Amniotic epithelial cell (primary cell): ENCODE measurements around the gene PCK1.
"Not testable (repeated sequence)": the region's sequence is repeated elsewhere in the genome, so short reads cannot be mapped to it uniquely, and the experiment has no call there.

Experiments
- DNase-seq: peaks from one replicate; pipeline ENCODE4 v3.0.0-alpha.2; 2010; ENCODE audit warnings: low read depth

PCK1 gene

DNA sequence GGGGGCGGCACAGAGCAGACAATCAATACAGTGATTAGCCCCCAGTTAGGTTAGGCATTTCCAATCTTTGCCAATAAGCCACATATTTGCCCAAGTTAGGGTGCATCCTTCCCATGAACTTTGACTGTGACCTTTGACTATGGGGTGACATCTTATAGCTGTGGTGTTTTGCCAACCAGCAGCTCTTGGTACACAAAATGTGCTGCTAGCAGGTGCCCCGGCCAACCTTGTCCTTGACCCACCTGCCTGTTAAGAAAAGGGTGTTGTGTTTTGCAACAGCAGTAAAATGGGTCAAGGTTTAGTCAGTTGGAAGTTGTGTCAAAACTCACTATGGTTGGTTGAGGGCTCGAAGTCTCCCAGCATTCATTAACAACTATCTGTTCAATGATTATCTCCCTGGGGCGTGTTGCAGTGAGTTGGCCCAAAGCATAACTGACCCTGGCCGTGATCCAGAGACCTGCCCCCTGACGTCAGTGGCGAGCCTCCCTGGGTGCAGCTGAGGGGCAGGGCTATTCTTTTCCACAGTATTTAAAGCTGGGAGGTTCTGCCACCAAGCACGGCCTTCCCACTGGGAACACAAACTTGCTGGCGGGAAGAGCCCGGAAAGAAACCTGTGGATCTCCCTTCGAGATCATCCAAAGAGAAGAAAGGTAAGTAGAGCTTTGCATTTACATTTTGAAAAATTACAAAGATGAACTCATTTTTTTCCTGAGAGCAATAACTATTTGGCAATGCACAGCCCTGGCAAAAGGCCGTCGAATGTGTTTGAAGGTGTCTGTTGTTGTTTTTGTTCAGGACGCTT, at the start of gene PCK1:
Gene PCK1 (plus strand): TSS at position 557 of the 802 bp plus-strand sequence. CDS start 302 bp downstream, outside the sequence.
- no peak for DNase-seq

- not testable (repeated sequence) for DNase-seq
Measured at GRCh38 chr20:57511709-57512108, 49.2 kb upstream of the PCK1 start.

DNA sequence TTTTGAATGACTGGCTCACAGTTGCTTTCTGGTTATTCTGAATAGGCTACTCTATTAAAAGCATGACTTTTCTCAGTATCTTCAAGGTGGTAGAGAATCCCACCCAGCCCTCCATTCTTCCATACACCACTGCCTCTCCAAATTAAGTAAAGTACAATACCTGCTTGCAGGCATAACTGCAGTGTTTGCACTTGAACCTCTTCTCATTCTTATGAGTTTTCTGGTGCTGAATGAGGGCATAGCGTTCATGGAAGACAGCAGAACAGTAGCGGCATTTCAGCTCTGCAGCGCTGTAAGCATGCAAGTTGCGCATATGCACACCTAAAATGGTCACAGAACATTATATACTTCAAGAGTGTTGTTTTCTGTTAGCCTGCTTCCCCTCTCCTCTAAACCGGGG, 48.5 kb upstream of the PCK1 start:
- no peak for DNase-seq

DNA sequence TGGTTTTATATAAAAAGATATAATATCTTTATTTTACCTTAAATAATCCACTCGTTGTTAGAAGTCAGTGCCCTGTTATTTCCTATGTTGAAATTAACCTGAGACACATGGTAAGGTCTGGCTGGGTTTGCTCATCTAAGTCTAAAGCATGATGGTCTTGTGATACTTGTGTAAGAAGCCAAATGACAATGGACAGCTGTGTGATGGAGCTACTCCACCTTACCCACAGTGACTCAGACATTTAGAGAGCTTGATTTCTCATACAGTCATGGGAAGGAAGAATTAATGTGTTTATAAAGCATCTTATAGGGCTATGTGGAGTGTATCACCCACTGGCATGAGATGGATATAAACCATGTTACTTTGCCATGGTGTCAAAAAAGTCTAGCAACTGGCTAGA, 47.7 kb upstream of the PCK1 start:
- DNase-seq, result peak; percentile 48

DNA sequence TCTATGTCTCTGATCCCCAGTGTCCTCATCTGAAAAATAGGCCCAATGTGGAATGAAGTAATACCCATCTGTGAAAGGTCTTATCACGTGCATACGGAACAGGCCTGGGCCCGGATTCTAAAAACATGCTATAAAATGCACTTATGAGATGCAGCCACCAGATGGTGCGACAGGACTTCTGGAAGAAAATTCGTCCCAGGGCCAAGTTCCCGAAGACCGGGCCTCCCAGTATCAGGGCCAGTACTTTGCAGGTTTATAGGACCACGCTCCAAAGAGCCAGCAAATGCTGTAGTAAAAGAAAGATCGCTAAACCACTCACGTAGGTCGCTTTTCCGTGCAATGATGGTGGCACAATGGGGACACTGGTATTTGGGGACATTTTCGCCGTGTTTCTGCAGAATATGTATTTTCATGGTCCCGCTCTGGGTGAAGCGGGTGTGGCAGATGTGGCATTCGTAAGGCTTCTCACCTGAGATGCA, 46.6 kb upstream of the PCK1 start:
- DNase-seq, result peak; percentile 63

- DNase-seq, result no peak
Measured at GRCh38 chr20:57517904-57518303, 43.0 kb upstream of the PCK1 start.

DNA sequence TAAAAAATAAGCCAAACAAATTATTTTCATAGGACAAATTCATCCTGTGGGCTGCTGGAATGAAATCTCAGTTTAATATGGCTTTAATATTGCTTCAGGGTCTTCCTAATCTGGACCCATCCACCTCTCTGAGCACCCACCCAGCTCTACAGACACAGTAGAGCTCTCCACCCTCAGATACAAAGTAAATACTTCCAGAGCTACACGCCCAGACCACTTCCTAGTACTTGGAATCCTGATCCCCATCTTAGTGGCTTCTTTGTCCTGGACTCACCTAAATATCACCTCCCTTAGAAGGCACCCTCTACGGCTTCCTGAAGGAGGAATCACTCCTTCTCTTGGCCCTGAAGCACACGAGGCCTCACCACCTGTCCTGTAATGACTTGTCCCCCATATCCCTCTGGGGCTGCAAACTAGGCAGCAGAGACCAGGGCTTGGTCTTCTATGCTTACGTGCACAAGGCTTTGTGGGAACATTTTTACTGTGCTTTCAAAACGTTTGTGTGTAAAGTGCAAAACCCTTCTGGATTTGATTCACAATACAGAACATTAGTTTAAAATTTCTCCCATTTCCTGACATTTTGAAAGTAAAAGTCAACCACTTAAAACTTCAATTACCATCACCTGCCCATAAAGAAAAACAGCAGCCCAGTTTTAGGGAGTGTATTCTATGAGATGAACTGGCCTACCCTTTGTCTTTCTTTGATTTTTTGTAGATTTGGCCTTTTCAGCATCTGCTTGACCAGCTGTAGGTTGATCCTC, 38.4 kb upstream of the PCK1 start:
- DNase-seq, result no peak

- DNase-seq, result no peak
Measured at GRCh38 chr20:57523782-57524181, 37.1 kb upstream of the PCK1 start.

DNA sequence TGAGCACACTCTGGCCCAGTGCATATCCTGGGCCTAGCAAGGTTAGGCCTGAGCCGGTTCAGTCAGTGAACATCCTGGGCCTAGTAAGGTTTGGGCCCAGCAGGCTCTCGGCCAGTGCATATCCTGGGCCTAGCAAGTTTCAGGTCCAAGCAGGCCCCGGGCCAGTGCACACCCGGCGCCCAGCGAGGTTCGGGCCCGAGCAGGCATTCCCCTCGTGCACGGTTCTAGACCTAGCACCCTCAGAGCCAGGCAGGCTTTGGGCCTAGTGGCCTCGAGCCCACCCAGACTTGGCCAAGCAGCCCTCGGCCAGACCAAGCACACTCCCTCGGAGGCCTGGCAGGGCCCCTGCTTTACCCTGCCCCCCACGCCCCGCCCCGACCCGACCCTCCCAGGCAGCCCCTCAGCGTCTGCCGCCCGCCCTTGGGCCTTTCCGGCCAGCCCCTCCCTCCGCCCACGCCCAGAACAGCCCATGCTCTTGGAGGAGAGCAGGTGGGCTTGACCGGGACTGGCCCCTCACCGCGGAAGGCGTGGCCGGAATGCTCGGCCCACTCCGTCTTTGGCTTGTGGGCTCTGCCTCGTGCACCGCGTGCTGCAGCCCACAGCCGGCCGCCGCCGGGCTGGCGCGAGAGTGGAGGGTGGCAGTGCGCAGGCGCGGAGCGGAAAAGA, 36.3 kb upstream of the PCK1 start, which contains the start of gene CTCFL:
Gene CTCFL (minus strand): TSS at position 630 of the 666 bp plus-strand sequence. CDS start 935 bp downstream, outside the sequence.
- DNase-seq, result no peak

DNA sequence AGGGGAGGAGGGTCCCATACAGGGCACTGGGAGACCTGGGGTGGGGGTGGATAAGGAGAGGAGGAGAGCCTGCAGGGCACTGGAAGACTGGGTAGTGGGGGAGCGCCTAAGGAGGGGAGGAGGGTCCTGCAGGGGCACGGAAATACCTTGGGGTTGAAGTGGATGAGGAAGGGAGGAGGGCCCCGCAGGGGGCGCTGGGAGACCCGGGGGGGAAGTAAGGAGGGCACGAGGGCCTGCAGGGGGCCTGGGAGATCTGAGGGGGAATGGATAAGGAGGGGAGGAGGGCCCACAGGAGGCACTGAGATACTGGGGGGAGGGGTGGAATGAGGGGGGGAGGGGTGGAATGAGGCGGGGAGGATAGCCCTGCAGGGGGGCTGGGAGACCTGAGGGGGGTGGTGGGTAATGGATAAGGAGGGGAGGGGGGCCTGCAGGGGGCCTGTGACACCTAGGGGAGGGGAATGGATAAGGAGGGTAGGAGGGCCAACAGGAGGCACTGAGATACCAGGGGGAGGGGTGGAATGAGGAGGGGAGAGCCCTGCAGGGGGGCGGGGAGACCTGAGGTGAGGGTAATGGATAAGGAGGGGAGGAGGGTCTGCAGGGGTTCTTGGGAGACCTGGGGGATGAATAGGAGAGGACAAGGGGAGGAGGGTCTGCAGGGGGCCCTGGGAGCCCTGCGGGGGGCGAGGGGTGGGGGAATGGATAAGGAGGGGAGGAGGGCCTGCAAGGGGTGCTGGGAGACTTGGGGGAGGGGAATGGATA, 35.4 kb upstream of the PCK1 start:
- DNase-seq, result no peak

- DNase-seq, result no peak
Measured at GRCh38 chr20:57526087-57526884, 34.6 kb upstream of the PCK1 start.

GRCh38 chr20:57526885-57527460, 33.9 kb upstream of the PCK1 start:
- no peak for DNase-seq

- no peak for DNase-seq
Measured at GRCh38 chr20:57527728-57528127, 33.2 kb upstream of the PCK1 start.

DNA sequence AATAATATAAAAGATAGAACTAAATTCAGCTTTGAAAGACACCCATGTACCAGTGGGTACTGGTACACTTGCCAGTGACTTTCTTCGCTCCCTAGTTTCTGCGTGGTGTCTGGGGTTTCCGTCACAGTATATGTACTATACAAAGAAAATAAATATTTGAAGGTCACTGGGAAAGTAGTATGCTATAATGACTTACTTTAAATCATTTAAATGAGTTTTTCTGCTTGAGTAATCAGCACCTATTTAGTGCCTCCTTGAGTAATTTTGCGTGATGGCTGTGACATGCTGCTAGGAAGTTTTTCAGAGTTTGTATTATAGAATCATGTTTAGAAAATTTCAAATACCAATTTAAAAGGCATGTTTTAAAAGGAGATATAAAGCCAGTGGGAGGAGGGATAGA, 32.8 kb upstream of the PCK1 start:
- no peak for DNase-seq

DNA sequence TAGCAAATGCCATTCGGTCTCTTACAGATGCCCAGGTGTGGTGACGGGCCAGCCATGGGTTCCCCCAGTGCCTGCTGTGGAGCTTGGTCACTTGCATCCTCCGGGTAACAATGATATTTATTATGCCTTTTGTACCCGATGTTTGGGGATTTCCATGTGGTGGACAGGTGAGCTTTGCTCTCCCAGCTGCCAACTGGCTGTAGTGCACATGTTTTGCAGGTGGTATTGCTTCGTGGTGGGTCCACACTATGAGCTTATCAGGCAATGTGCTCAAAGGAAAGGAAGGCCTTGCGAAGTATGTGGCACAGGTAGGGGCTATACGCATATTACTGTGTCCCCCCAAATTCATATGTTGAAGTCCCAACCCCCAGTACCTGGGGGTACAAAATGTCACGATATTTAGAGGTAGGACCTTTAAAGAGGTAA, 31.7 kb upstream of the PCK1 start:
- DNase-seq, result no peak

DNA sequence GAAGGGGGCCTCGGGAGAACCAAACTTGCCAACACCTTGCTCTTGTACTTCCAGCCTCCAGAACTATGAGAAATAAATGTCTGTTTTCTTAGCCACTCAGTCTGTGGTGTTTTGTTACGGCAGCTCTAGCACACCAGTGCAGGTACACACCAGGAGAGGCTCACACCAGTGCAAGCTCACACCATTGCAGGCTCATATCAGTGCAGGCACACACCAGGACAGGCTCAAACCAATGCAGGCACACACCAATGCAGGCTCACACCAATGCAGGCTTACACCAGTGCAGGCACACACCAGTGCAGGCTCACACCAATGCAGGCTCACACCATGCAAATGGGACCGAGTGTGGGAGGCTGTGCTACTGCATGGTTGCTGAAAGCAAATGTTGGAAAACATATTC, 31.1 kb upstream of the PCK1 start:
- DNase-seq, result no peak

DNA sequence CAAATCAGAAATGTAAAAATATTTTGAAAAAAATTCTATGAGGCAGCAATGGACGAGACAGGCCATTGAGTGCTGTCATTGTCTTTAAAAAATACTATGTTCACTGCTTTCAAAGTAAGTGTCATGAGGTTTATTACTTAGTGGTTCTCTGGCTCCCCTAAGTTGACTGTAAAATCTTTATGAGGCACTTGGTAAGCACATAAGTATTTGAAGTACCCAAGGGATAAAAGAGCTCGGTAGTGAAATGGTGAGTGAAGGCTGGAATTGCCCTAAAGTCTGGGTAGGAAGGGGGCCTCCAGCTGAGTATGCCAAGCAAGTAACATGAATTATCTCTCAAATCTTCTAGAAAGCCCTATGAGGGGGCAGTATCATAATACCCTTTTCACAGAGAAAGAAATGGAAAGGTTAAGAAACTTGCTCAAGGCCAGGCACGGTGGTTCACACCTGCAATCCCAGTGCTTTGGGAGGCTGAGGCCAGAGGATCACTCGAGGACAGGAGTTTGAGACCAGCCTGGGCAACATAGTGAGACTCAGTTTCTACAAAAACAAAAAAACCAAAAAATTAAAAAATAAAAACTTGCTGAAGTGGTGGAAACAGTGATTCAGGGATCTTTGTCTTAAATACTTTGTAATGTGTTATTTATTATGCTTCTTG, 30.5 kb upstream of the PCK1 start:
- no peak for DNase-seq

- DNase-seq, result peak; percentile 14
Measured at GRCh38 chr20:57532104-57532503, 28.8 kb upstream of the PCK1 start.

DNA sequence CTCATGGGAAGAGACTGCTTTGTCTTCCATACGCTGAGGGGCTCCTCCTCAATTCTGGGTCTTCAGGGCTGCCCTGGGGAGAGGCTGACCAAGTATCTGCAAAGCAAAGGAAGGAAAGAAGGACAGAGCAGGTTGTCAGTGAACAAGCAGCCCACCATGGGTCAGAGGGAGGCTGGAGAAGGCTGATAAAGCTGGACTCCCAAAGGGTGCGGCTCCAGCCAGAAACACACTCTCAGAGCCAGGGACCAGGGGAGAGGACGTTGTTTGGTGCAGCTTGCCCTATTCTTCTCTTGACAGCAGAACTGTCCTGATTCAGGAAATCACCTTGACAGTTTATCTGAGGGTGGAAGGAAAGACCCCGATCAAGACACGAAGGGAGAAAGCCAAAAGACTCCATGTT, 25.6 kb upstream of the PCK1 start:
- no peak for DNase-seq

DNA sequence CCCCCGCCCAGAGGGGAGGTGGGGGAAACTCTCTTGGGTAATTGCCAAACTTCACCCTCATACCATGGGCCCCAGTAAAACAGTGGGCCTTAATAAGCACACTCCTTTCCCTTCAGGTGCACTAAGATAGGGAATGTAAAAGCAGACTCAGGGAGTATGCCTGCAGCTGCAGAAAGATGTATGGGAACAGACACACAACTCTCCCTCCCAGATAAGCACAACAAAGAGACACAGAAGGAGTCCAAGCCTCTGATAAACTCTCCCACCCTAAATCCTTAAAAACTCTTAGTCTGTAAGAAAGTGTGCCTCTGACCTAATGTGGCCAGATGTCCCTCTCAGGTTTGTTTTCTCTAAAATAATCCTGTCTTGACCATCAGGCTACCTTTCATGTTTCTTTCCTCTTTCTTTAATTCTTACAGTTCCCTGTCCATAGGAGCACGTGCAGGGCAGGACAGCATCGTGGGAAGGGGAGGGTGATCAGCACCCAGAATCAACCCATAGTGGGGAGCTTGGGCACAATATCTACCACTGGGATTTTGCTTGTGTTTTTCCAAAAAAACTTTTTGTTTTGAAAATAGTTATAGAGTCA, 24.7 kb upstream of the PCK1 start:
- no peak for DNase-seq
